GM10248 (cell line): ENCODE measurements around the gene C3orf20.

ENCODE experiments used
- CTCF ChIA-PET: fragments of 300-600 bp; sonication (Branson Sonifier 250); formaldehyde crosslinking; extraction: SDS; loops from one replicate; lab custom pipeline; 2021; ENCODE audit warnings: antibody characterized with exemption; lab: Yijun Ruan, JAX
- POLR2A ChIA-PET: fragments of 350-650 bp; sonication (Branson Sonifier 250); formaldehyde crosslinking; extraction: SDS; loops from one replicate; lab custom pipeline; 2020; ENCODE audit warnings: antibody characterized with exemption; lab: Yijun Ruan, JAX
- DNase-seq: peaks from one replicate; pipeline ENCODE4 v3.0.0; 2012; ENCODE audit errors: extremely low spot score
- CTCF ChIP-seq: IDR thresholded peaks from 2 replicates; pipeline ENCODE4 v1.5.1; 2012; ENCODE audit warnings: mild to moderate bottlenecking, low read depth; ENCODE audit errors: extremely low read depth, missing control alignments, control extremely low read depth

C3orf20 gene

GRCh38 chr3:14775563-14775962 is 100.6 kb downstream of the C3orf20 start:
- ChIA-PET POLR2A (no interaction called here), CTCF (interaction anchor here (12.6 kb wide), 1 partner anchor 99 kb away, joined by 233 read pairs; the partner anchor contains the start of gene C3orf20)
- no peak for DNase-seq
- TF ChIP-seq CTCF: no peak

- ChIA-PET CTCF (interaction anchor here (2.8 to 12.6 kb wide), 4 partner anchors 13 to 148 kb away, joined by 24 to 233 read pairs (median 39); partner anchors contain the start of genes C3orf20 and CCDC174), POLR2A (no interaction called here)
- TF ChIP-seq CTCF: no peak
- no peak for DNase-seq
These were observed 104.2 kb downstream of the C3orf20 start for GRCh38 chr3:14779069-14779685.

- DNase-seq: peak; percentile 82
- POLR2A ChIA-PET: no interaction called here
- CTCF ChIA-PET: interaction anchor here (0.6 to 12.6 kb wide), 61 partner anchors 8 to 577 kb away, joined by 3 to 233 read pairs (median 4); partner anchors contain the start of genes C3orf20 and CCDC174
- peak; percentile 88 for TF ChIP-seq CTCF
These were observed 106.1 kb downstream of the C3orf20 start for GRCh38 chr3:14780927-14781507.

- no peak for DNase-seq
- POLR2A ChIA-PET: no interaction called here
- no peak for TF ChIP-seq CTCF
- CTCF ChIA-PET: interaction anchor here (0.6 to 12.6 kb wide), 7 partner anchors 8 to 155 kb away, joined by 3 to 233 read pairs (median 24); partner anchors contain the start of gene C3orf20
These were observed 108.6 kb downstream of the C3orf20 start for GRCh38 chr3:14783480-14784086.

GRCh38 chr3:14784087-14784681 is 109.2 kb downstream of the C3orf20 start:
- DNase-seq: no peak
- ChIA-PET POLR2A (no interaction called here), CTCF (interaction anchor here (0.6 to 12.6 kb wide), 6 partner anchors 11 to 156 kb away, joined by 3 to 233 read pairs (median 4); partner anchors contain the start of gene C3orf20)
- TF ChIP-seq CTCF: no peak
